Ramos (cell line): ENCODE data around the gene FBN2.

Experiments
- in situ Hi-C: fragments of 300-500 bp; cut with MboI; formaldehyde crosslinking; loops from one replicate; pipeline ENCODE4 v1.14.3; 2022; ENCODE audit warnings: low sequenced_read_pairs; ENCODE audit not compliant: unreplicated experiment

The FBN2 gene

DNA sequence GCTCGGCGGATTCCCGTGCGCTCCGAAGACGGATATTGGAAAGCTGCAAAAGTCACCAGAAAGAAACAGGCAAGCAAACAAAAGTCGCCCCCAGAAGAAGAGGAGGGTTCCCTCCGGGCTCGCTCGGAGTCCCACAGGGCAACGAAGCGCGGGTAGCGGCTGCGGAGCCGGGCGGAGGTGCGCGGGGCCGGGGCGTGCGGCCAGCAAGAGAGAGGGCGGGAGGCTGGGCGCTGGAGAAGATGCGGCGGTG is at the start of gene FBN2:
FBN2 (minus strand) TSS at position 246 of the 250 bp plus-strand sequence. CDS start 642 bp downstream, outside the sequence.
- in situ Hi-C loops = no loop called here

DNA sequence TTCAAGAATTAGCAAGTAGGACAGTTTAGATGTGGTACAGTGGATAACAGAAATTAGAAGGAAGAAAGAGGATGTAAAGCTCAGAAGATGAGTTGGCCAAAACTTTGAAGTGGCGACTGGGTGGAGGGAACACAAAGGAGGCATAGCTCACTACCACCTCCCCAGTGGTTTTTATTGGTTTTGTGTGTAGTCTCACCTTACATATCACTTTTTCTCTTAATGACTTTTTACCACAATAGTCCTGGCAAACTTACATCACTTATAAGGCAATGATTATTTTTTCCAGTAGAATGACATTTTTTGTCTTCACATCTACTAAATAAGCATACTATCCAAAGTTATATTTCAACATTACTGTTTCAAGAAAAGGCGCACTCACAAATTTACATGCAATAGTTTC is 49.2 kb upstream of the FBN2 start:
- in situ Hi-C loops = no loop called here

DNA sequence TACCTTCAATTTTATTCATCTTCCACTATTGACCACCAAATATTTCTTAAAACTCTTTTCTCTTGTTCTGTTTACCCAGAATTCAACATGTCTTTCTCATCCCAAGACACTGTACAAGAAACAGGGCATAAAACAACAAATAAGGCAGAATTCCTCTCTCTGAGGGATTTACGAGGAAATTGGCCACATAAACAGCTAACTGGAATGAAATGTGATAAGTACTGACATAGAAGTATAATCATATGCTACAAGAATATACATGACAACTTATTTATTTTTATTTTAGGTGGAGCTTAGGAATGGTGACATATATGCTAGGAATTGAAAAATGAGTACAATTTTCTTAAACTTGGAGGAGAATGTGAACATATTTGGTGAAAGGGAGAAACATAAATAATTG is 48.8 kb upstream of the FBN2 start:
- in situ Hi-C loops = no loop called here

DNA sequence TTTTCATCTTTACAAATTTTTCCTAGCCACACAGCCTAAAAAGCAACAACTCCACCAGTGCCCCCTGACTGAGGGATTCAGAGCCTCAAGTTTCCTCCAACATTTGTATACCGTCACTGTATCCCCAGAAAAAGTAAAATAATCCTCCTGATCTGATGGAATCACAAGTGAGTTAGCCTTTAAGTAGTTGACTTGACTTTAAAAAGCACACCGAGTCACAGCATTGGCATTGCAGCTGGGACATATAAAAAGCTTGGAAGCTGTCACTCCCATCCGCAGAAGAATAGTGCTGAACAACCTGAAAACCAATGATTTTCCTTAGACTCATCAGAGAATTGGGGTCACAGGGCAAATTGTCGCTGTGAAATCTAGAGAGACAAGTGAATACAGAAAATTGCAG is 41.6 kb upstream of the FBN2 start:
- in situ Hi-C loops = no loop called here

DNA sequence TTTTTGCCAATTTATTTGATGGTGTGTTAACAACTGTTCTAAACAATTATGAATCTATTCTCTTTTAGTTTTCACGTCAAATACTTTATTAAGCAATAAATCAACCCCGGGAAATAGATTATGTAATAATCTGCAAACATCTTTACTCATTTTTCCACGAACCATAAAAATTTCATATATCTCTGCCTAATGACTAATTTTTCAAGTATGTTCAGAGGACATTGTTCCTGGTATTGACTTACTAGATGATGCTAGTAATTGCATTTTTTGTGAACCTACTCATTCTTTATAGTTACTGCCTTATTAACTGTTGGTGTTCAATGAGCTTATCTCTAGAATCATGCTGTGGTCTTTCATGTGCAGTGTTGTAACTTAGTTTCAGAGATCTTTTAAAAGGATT is 41.0 kb upstream of the FBN2 start:
- in situ Hi-C loops = no loop called here

DNA sequence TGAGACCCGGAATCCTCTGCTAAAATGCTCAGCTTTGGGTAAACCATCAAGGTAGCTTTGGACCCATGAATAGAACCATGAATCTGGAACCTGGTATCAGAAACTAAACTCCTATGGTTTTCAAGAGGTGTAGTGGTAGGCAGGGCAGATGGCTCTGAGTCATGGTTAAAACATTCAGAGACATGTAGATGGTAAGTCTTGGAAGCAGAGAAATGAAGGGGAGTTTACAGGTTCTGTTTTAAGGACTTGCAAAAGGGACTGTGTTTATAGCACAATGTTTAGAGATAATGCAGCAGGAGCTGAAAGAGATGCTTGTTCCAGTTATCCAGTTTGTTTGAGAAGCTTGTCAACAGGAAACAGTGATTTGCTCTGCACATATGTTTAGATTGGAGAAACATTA is 36.0 kb upstream of the FBN2 start:
- in situ Hi-C loops = no loop called here

DNA sequence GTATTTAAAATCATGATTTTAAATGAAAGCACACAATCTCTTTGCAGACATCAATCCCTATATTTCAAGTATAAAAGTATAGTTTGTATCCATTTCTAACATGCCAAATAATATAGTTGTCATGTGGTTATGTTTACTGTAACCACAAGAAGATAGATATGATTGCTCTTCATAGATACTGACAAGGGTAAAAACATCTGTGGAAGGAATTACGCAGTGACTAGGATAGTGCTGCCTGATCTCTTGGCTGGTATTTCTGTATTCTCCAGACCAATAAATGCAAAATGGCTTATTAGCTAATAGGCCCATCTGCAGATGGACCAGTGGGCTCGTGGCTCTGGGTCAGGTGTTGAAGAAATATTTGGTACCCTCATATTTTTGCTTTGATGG is 34.9 kb upstream of the FBN2 start:
- in situ Hi-C loops = no loop called here

DNA sequence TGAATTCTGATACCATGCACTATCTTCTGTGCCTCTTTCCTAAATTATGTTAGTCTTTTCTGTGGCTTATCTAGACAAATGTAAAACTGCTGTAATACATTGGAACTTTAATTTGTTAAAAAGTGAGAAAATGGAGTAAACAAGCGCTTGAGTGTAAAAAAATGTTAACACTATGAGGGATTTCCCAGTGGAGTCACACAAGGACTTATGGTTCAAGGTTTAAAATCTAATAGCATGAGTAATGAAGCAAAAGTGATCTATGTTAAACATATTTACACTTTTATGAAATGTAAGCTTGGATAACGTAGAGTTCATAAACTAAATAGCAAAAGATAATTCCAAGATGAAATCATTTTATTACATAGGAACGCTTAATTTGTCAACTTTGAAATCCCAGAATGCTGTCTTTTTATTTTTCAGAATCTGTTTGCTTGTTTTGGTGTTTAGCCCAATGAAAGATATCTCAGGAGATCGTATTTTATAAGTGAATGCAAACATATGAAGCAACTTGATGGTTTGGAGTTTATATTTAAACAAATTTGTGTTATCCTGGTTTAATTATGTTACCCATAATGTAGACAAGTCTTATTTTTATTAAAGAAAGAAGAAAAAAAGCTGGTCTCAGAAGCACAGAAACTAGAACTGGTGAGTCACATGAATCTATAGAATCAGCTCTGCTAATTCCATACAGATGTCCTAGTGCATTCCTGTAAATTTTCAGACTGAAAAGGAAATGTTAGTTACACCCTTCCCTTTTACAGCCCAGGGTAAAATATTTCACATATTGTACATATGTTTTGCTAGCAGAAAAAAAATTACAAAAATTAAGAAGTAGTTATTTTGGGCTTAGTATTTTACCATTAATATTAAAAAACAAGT is 34.2 kb upstream of the FBN2 start:
- in situ Hi-C loops = no loop called here

DNA sequence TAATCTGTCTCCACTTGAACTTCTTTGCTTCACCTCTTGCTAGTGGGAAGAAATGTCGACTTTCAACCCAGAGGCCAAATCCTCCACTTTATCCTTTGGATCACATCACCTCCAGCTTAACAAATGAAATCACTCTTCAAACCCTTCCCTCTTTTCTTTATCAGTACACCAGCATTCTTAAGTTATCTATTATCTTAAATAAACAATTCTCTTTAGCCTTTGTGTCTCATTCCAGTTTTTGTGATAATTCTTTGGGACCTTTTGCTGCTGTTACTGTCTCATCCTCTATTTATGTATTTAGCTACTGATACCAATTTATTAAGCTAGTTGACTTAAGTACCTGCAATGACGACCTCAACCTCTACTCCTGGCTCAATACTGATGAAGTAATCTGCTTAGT is 28.1 kb upstream of the FBN2 start:
- in situ Hi-C loops = no loop called here

DNA sequence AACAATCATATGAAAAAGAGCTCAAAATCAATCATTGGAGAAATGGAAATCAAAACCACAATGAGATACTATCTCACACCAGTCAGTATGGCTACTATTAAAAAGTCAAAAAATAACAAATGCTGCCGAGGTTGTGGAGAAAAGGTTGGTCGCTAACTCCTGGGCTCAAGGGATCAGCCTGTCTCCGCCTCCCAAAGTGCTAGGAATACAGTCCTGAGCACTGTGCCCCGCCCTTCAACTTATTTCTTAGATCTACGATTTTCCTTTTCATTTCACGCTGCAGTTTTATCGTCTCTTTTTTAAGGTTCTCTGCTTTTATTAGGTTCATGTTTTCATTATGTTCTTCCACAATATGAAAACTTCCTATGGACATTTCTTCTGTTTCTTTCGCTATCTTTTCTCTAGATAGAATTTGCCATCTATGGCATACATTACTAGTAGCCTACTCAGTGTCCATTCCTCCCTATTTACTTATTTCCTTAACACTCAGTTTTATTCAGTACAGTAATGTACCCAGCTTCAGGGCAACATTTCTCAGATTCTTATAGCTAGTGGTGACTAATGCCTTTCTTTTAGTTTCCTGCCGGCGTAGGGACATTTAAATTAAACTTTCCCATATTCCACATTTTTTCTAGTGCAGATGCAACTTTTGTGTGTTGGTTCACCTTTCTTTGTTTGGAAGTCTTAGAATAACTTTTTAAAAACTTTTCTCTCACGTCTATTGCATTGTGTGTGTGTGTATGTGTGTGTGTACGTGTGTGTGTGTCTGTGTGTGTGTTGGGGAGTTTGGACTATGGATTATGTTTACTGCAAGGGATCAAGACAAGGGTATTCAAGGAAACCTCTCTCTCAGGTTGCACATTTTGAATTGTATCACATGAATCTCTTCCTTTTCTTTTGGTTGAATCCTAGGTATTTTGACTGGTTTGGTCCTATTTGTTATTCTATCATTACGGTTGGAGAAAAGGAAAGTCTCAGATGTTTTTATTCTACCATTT is 21.6 kb upstream of the FBN2 start:
- in situ Hi-C loops = no loop called here

DNA sequence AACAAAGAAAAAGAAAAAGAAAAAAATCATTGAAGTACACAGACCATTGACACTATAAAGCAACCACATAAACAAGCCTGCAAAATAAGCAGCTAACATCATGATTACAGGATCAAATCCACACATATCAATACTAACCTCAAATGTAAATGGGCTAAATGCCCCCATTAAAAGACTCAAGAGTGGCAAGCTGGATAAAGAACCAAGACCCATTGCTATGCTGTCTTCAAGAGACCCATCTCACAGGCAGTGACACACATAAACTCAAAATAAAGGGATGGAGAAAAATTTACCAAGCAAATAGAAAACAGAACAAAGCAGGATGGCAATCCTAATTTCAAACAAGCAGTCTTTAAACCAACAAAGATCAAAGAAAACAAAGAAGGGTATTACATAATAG is 15.7 kb upstream of the FBN2 start:
- in situ Hi-C loops = no loop called here

DNA sequence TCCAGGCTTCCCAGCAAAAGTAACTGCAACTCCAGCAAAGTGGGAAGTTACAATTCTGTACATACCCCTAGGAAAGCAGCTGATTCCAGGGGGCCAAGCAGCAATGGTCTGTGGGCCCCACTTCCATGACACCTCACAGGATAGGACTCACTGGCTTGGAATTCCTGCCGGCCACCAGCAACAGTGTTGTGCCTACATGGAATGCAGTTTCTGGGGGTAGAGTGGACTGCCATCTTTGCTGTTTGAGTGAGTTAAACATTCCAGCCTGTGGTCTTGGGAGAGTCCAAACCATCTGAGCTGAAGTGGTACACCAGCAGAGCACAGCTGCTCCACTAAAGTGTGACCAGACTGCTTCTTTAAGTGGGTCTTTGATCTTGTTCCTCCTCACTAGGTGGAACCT is 13.4 kb upstream of the FBN2 start:
- in situ Hi-C loops = no loop called here

DNA sequence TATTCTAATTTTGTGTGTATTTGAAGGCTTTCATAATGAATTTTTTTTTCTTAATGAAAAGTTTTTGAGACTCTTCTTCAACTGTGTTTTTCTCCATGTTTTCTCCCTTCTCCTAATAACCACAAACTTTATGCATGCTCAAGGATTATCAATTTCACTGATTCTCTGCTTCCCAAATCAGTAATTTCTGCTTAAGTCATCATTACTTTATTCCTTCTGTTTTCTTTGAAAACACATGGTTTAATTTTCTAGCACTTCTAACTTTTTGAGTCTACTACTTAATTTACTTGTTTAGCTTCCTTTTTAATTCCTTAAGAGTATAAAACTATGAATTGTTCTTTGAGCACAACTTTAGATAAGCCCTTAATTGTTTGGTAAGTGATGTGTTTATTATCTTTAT is 11.5 kb upstream of the FBN2 start:
- in situ Hi-C loops = no loop called here

DNA sequence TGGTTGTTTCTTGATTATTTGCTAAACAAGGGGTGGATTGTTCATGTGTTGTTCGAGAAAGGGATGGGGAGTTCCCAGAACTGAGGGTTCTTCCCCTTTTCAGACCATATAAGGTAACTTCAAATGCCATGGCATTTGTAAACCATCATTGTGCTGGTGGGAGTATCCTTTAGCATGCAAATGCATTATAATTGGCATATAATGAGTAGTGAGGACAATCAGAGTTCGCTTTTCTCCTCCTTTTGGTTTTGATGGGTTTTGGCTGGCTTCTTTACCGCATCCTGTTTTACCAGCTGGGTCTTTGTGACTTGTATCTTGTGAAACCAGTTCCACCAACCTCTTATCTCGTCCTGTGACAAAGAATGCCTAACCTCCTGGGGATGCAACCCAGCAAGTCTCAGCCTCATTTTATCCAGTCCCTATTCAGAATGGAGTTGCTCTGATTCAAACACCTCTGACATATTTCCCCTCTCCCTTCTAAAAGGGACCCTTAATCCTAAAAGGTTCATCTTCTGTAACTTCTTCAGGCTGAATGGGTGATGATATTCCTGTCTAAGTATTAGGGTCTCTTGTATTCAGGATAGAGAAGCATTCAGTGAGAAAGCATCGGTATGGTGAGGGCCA is 8.7 kb upstream of the FBN2 start:
- in situ Hi-C loops = no loop called here

DNA sequence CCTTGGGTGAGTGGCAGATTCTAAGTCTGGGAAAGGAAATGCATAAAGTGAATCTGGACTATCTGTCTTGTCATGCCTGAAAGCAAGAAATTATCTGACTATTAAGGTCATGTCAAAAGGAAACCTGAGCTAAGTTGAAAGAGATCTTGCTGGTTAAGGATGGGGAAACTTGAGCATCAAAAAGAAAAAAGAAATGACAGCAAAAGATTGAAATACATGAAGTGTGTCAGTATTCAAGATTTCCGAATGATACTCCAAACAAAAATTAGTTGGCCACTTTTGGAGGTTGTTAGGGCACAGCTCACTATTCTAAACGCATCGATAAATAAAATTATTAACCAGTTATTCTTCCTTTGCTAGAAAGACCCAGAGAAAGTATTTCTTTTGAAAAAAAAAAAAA is 3.3 kb upstream of the FBN2 start:
- in situ Hi-C loops = no loop called here

DNA sequence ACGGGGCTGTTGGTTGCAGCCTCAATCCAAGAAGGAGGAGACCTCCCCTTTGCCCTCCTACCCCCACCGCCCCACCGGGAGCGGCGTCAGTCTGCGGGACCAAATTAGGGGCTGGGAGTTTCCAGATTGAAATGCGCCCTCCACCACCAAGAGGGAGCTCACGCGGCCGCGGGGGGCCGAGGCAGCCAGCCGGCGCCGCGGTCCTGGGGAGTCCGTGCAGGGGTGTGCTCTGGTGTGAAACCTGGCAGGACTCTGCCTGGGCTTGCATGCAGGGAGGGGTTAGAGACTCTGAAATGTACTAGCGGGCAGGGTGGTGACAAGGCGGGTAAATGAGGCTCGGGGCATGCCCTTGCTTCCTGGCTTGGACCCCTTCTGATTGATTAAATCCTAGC is 989 bp upstream of the FBN2 start:
- in situ Hi-C loops = no loop called here

DNA sequence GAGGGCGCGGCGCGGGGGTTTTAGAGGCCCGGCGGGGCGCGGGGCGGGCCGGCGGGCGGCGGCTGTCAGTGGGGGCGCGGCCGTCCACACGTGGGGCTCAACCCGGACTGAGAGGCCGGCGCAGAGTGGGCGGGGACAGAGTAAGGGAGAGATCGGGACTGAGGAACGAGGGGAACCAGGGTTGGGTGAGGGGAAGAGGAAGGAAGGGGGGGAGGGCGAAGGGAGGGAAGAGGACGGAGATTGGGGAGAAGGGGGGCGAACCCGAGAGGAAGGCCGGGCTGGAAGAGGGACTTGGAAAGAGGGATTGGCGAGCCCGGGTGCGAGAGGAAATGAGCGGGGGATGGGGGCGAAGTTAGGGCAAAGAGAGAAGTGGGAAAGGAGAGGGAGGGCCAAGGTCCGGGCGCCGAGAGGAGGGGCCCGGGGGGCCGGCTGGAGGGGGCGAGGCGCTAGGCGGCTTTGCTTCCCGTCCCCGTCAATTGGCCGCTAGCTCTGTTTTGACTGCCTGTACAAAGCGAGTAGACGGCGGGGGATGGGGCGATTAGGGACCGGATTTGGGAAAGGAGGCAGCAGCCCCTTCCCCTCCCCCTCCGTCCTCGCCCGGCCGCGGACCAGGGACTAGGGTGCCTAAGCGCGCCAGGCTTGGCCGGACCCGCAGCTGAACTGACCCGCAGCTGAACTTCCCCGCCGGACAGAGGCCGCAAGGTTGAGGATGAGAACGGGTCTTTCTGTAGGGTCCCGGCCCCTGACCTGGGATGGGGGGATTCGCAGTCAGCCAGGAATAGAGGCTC is 399 bp upstream of the FBN2 start:
- in situ Hi-C loops = no loop called here

DNA sequence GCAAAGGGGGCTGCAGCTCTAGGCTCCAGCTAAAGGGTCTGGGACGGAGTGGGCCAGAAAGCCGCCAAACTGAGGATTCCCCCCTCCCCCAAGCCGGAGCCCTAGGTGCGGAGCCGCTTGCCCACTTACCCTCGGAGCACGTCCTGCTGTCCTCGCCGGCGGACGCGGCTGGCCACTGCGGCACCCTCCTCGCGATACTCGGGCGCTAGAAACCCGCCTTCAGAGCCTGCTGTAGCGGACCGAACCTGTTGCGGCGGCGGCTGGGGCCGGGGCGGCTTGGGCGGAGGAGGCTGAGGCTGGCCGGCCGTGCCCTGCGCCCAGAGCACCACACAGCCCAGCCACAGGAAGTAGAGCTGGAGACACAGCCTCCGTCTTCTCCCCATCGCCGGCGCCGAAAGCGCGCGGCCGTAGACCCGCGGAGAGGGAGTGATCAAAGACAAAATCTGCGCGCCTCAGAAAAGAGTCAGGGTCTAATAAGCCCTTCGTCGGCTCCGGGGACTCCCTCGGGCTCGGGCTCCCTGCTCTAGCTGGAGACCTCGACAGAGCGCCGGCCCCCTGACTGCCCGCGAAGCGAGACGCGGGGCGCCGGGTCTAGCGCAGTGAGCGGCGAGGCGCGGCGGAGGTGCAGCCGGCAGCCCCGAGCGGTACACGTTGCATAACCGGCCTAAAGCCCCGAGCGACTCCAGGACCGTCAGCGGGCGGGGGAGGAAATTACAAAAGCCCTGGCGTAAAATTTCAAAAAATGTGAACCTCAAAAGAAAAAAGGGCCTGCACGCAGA is 635 bp downstream of the FBN2 start:
- in situ Hi-C loops = no loop called here
